C4-2B (cell line): ENCODE results near the gene MAGI3.

Experiments used
- H3K27ac ChIP-seq: fragments of 450-650 bp; 2 replicates; pipeline ENCODE4 v1.5.1; 2017
- CTCF ChIP-seq: fragments of 450-650 bp; conservative IDR thresholded peaks from 2 replicates; pipeline ENCODE4 v1.5.1; 2017; ENCODE audit warnings: mild to moderate bottlenecking
- ZFX ChIP-seq: fragments of 450-650 bp; IDR thresholded peaks from 2 replicates; pipeline ENCODE4 v1.6.1; 2017

Gene MAGI3

GRCh38 chr1:113672491-113672890 lies 282.2 kb downstream of the MAGI3 start:
- H3K27ac ChIP-seq: no peak overlapping the region
- TF ChIP-seq CTCF (no peak), ZFX (no peak)

GRCh38 chr1:113674591-113674990 lies 284.3 kb downstream of the MAGI3 start:
- no peak overlapping the region for H3K27ac ChIP-seq
- TF ChIP-seq ZFX: no peak
- no peak for TF ChIP-seq CTCF

- no peak for TF ChIP-seq CTCF
- TF ChIP-seq ZFX: no peak
- no peak overlapping the region for H3K27ac ChIP-seq
These were observed 285.0 kb downstream of the MAGI3 start for GRCh38 chr1:113675302-113675701.

- TF ChIP-seq ZFX (no peak), CTCF (no peak)
- H3K27ac ChIP-seq: no peak overlapping the region
These were observed 286.2 kb downstream of the MAGI3 start for GRCh38 chr1:113676524-113676923.

- H3K27ac ChIP-seq: no peak overlapping the region
These were observed 287.2 kb downstream of the MAGI3 start for GRCh38 chr1:113677250-113678158.

GRCh38 chr1:113678159-113678469 lies 287.8 kb downstream of the MAGI3 start:
- no peak overlapping the region for H3K27ac ChIP-seq
- TF ChIP-seq ZFX (no peak), CTCF (peak; percentile 52)

More at GRCh38 chr1:113677250-113678158, 287.2 kb downstream of the MAGI3 start:
- TF ChIP-seq CTCF (peak; percentile 76), ZFX (no peak)

GRCh38 chr1:113681596-113682337 lies 291.5 kb downstream of the MAGI3 start:
- TF ChIP-seq CTCF (no peak), ZFX (no peak)
- H3K27ac ChIP-seq: no peak overlapping the region
